NB4 (cell line): ENCODE results near the gene DYNC1LI1.

Experiments
- MYC ChIP-seq: IDR thresholded peaks from 2 replicates; pipeline ENCODE4 v1.6.1; 2011; ENCODE audit warnings: low read depth, low read length
- POLR2A ChIP-seq: IDR thresholded peaks from 2 replicates; pipeline ENCODE4 v1.6.1; 2011; ENCODE audit warnings: mild to moderate bottlenecking; ENCODE audit not compliant: insufficient read length; ENCODE audit errors: extremely low read depth
- TF ChIP-seq, protein P1 (sequence below): IDR thresholded peaks from one replicate; pipeline ENCODE4 v1.5.1; 2012; ENCODE audit warnings: low read depth, low read length
- TF ChIP-seq, protein P2 (sequence below): IDR thresholded peaks from 2 replicates; pipeline ENCODE4 v1.6.1; 2011; ENCODE audit warnings: low read depth, low read length

DNA sequence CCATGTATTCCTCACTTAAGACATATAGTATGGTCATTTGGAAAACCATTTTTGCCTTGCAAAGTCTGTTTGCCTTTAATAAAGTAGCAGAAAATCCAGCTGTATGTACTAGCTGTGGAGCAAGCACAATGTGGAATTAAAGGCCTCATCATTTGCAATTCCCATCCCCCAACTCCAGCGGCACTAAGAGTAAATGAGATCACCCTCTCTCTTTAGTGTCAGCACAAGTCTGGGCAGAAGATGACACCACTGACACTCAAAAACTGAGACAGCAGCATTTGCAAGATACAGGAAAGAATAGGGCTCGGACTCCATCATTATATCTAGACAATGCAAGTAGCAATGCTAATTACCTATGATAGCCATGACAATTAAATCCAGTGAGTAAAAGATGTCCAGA is 24.7 kb upstream of the DYNC1LI1 start:
- TF ChIP-seq POLR2A (no peak), MYC (no peak)
- TF ChIP-seq, protein P1, sequence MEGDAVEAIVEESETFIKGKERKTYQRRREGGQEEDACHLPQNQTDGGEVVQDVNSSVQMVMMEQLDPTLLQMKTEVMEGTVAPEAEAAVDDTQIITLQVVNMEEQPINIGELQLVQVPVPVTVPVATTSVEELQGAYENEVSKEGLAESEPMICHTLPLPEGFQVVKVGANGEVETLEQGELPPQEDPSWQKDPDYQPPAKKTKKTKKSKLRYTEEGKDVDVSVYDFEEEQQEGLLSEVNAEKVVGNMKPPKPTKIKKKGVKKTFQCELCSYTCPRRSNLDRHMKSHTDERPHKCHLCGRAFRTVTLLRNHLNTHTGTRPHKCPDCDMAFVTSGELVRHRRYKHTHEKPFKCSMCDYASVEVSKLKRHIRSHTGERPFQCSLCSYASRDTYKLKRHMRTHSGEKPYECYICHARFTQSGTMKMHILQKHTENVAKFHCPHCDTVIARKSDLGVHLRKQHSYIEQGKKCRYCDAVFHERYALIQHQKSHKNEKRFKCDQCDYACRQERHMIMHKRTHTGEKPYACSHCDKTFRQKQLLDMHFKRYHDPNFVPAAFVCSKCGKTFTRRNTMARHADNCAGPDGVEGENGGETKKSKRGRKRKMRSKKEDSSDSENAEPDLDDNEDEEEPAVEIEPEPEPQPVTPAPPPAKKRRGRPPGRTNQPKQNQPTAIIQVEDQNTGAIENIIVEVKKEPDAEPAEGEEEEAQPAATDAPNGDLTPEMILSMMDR, result no peak
- TF ChIP-seq, protein P2, sequence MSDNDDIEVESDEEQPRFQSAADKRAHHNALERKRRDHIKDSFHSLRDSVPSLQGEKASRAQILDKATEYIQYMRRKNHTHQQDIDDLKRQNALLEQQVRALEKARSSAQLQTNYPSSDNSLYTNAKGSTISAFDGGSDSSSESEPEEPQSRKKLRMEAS, result no peak
